ENCODE results near the gene AKT3.

The AKT3 gene

GRCh38 chr1:243550276-243550675, 299.8 kb downstream of the AKT3 start:
- DNase-seq (ENCODE audit: low spot score), result no peak

GRCh38 chr1:243549791-243550190, 300.3 kb downstream of the AKT3 start:
- no peak for DNase-seq (ENCODE audit: low spot score)

DNA sequence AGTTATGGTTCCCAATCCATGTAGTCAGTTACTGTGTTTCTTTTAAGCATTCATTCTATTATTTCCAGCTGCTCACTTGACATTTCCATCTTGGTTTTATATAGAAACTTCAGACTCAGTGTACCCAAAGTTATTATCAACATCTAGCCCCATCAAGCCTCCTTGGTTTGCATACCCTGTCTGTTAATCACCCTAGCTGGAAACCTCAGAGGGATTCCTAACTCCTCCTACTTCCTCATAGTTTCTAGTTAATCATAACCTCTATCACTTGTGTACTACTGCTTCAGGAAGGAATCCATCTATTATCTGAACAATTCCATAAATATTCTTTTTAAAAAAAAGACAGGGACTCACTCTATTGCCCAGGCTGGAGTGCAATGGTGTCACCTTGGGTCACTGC, 300.9 kb downstream of the AKT3 start:
- DNase-seq (ENCODE audit: low spot score), result no peak

GRCh38 chr1:243548516-243548915, 301.5 kb downstream of the AKT3 start:
- DNase-seq (ENCODE audit: low spot score), result no peak

- no peak for DNase-seq (ENCODE audit: low spot score)
Observed at GRCh38 chr1:243547891-243548290, 302.2 kb downstream of the AKT3 start.

GRCh38 chr1:243546457-243546856, 303.6 kb downstream of the AKT3 start:
- no peak for DNase-seq (ENCODE audit: low spot score)

GRCh38 chr1:243543501-243543900, 306.5 kb downstream of the AKT3 start:
- no peak for DNase-seq (ENCODE audit: low spot score)

DNA sequence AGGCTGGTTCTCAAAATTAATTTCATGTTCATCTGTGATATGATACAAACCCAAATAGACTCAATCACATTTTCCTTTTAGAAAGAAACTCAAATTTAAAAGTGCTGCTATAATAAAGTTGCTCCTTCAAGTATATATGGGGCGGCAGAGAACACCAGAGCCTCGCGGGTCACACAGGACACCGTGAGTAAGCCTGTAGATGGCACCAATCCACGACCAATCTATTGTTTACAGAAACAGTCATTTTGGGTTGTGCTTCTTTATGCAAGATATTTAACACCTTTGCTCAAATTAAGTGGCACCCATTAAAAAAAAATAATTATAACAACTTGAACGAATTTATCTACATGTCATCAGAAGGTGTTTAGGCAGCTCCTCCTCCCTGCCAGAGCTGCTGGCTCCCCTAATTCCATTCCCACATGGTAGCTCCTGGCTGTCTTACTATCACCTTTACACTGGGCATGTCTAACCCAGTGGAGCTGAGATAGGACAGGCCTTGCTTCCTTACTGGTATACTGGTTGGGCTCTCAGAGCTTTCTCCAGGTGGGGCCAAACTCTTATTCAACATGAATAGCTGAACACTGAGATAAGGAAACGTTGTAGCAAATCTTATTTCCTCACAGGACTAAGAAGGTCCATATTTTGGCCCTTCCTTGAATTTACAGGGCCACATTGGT, 307.2 kb downstream of the AKT3 start:
- no peak for DNase-seq (ENCODE audit: low spot score)

DNA sequence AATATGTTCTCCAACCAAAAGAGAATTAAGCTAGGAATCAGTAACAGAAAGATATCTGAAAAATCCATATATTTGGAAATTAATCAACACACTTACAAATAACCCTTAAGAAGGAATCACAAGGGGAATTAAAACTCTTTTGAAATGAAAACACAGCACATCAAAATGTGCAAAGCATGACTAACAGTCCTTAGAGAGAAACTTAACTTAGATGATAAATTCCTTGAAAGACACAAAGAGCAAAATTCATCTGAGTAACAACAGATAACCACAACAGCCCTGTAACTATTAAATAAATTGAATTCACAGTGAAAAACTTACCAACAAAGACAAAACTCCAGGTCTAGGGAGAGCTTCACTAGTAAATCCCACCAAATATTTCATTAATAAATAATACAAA, 310.4 kb downstream of the AKT3 start:
- DNase-seq (ENCODE audit: low spot score), result no peak

DNA sequence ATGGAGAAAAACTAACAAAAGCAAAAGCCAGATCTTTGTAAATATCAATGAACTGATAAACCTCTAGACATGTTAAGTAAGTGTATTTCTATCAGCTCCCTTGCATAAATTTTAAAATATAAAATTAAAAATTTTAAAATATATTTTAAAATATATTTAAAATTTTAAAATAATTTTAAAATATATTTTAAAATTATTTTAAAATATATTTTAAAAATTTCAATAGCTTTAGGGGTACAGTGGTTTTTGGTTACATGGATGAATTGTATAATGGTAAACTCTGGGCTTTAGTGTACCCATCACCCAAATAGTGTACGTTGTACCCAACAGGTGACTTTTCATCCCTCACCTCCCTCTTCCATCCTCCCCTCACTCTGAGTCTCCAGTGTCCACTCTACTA, 315.0 kb downstream of the AKT3 start:
- no peak for DNase-seq (ENCODE audit: low spot score)

DNA sequence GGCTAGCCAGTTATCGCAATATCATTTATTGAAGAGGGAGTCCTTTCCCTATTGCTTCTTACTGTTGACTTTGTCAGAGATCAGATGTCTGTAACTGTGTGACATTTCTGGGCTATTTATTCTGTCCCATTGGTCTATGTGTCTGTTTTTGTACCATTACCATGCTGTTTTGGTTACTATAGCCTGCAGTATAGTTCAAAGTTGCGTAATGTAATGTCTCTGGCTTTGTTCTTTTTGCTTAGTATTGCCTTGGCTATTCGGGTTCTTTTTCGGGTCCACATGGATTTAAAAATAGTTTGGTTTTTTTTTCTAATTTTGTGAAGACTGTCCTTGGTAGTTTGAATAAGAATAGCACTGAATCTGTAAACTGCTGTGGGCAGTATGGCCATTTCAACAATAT, 320.5 kb downstream of the AKT3 start:
- DNase-seq (ENCODE audit: low spot score), result no peak

- no peak for DNase-seq (ENCODE audit: low spot score)
Observed at GRCh38 chr1:243528459-243529121, 321.5 kb downstream of the AKT3 start.

- no peak for DNase-seq (ENCODE audit: low spot score)
Observed at GRCh38 chr1:243526180-243526579, 323.9 kb downstream of the AKT3 start.

DNA sequence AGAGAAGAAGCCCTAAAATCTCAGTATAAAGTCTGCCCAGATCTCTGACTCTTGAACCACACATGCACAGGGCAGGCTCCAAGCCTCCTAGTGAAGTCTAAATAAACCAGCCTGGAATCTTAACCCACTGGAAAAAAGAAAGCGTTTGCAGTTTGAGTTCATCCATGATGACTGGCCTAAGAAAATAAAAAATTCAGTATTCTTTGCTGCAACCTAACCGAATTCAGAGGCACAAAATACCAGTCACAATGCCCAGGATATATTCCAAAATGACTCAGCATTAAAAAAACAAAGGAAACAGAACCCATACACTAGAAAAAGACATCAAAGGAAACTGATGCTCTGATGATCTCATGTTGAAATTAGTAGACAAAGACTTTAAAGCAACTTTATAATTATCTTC, 325.0 kb downstream of the AKT3 start:
- DNase-seq (ENCODE audit: low spot score), result no peak

DNA sequence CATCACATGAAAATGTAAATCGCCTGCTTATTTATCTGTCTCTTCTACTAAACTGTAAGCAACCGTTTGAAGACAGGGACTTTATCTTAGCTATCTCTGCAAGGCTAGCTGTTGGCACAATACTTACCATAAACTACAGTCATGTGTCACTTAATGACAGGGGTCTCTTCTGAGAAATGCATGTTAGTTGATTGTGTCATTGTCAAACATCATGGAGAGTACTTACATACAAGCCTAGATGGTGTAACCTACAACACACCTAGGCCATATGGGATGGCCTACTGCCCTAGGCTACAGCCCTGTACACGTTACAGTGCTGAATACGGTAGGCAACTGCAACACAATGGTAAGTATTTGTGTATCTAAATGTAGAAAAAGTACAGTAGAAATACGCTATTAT, 326.3 kb downstream of the AKT3 start:
- no peak for DNase-seq (ENCODE audit: low spot score)

DNA sequence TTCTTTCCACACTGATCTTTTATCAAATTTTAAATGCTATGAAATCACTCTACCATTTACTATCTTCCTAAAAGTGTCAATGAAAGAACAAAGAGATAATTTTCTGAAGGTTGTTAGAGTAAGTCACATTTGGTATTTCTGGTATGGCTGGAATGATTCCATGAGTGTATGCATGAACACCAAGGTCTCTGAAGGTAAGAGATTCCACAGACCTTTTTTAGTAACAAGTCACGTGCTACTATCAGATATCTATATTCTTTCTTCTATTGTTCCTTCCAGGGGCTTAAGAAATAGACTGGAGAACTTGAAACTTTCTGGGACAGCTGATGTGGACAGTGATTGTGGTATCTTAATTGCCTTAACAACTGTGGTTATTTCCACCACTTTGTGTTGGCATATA, 329.2 kb downstream of the AKT3 start:
- no peak for DNase-seq (ENCODE audit: low spot score)

DNA sequence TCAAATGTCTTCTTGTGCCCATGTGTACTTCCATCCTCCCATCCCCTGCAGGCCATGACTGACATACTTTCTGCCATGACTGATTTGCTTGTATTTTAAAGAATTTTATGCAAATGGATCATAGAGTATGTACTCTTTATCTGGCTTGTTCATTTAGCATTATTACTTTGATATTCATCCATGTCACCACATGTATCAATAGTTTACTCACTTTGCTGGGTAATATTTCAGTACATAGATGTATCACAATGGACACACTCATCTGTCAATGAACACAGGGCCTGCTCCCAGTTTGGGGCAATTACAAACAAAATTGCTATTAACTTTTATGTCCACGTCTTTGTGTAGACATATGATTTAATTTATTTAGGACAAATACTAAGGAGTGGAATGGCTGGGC, 335.1 kb downstream of the AKT3 start:
- DNase-seq (ENCODE audit: low spot score), result no peak

- no peak for DNase-seq (ENCODE audit: low spot score)
Observed at GRCh38 chr1:243513726-243514491, 336.1 kb downstream of the AKT3 start.

DNA sequence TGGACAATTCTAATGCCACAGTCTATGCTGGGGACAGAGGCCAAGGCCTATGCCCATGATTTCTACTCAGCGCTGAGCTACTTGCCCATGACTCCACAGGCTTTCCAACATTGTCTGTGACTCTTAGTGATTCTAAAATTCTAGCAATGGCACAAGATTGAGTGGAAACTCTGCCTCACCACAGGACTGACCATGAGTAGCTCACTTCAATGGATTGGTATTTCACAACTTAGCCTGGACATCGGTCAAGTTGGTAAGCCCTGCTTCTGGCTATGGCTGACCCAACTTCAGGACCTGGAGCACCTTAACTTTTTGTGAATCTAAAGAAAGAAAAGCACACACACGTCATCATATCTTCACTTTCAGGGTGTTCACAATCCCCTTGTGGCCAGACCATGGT, 339.1 kb downstream of the AKT3 start:
- DNase-seq (ENCODE audit: low spot score), result no peak

- DNase-seq (ENCODE audit: low spot score), result no peak
Observed at GRCh38 chr1:243508943-243509342, 341.1 kb downstream of the AKT3 start.

DNA sequence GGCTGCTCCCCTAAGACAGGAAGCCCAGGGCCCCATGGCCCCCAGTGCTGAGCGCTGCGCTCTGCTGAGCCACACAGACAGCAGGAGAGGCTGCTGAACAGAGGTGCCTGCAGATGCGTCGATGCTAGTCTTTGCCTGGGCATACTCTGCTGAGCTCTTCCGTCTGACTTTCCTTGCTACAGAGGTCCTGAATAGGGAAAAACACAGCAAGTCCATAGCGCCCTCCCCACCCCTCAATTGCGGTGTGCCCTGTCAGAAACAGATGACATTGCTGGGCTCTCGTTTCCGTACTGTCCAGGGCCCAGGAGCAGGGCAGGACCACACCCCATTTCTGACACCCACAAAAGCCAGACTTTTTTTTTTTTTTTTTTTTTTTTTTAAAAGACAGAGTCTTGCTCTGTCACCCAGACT, 341.7 kb downstream of the AKT3 start:
- DNase-seq (ENCODE audit: low spot score), result peak; percentile 45

DNA sequence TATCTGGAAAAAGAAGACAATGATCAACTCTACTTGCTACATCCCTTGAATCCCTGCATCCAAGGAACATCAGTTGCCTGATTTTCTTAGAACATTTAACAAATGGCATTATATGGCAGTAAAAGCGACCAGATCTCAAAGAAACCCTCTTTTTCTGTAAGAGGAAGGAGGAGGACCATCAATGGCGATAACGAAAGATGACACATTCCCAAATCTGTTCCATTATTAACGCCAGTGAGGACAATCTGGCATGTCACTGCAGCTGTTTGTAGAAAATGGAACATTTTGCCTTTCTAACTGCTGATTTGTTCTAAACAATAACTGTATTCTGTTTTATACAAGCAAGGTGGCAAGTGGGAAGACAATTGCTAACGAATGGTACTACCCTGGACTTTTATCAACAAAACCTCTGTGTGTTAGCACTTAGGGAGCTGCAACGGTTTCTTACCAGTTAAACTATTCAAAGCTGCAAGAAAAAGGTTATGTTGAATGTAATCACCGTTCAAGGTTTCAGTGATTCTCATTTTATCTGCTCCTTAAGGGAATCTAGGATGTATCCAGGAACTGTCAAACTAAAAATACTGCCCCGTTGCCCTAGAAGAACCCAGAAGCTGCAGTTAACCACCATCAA, 342.3 kb downstream of the AKT3 start:
- DNase-seq (ENCODE audit: low spot score), result no peak
